OCI-LY1 (cell line): ENCODE data around the gene SNPH.

ENCODE experiments used
- H2AFZ ChIP-seq: fragments of 200-600 bp; sonication (generic), shearing (Covaris generic); 2 replicates; pipeline ENCODE4 v1.6.0; 2014; ENCODE audit warnings: antibody characterized with exemption, mild to moderate bottlenecking, low read length
- H3F3A ChIP-seq: fragments of 200-600 bp; sonication (generic), shearing (Covaris generic); 2 replicates; pipeline ENCODE4 v1.6.0; 2014; ENCODE audit warnings: mild to moderate bottlenecking, antibody characterized with exemption, low read length, moderate library complexity; ENCODE audit not compliant: insufficient read depth
- H3K27ac ChIP-seq: fragments of 200-600 bp; sonication (generic); 2 replicates; pipeline ENCODE4 v1.5.1; 2014; ENCODE audit warnings: low read length, mixed run types, mild to moderate bottlenecking, low read depth; ENCODE audit not compliant: poor library complexity, severe bottlenecking
- H3K27me3 ChIP-seq: fragments of 200-600 bp; sonication (generic); 2 replicates; pipeline ENCODE4 v1.6.0; 2014; ENCODE audit warnings: antibody characterized with exemption, mild to moderate bottlenecking, low read length, moderate library complexity; ENCODE audit not compliant: insufficient read depth
- H3K36me3 ChIP-seq: fragments of 200-600 bp; sonication (generic); 2 replicates; pipeline ENCODE4 v1.6.1; 2014; ENCODE audit warnings: mild to moderate bottlenecking, antibody characterized with exemption, low read length, moderate library complexity, mixed read lengths; ENCODE audit not compliant: insufficient read depth
- H3K4me1 ChIP-seq: fragments of 200-600 bp; sonication (generic); 2 replicates; pipeline ENCODE4 v1.5.1; 2014; ENCODE audit warnings: mild to moderate bottlenecking, low read length, moderate library complexity; ENCODE audit not compliant: insufficient read depth, severe bottlenecking
- H3K4me2 ChIP-seq: fragments of 200-600 bp; sonication (generic), shearing (Covaris generic); 2 replicates; pipeline ENCODE4 v1.6.1; 2014; ENCODE audit warnings: low read length
- H3K4me3 ChIP-seq: fragments of 200-600 bp; sonication (generic); 2 replicates; pipeline ENCODE4 v1.5.1; 2014; ENCODE audit warnings: low read length, low read depth, mild to moderate bottlenecking, mixed read lengths; ENCODE audit not compliant: poor library complexity, severe bottlenecking
- H3K79me2 ChIP-seq: fragments of 200-600 bp; shearing (Covaris generic); 2 replicates; pipeline ENCODE4 v1.6.1; 2016; ENCODE audit warnings: mixed run types, low read length, mixed read lengths; ENCODE audit not compliant: insufficient read depth
- H3K9ac ChIP-seq: fragments of 200-600 bp; sonication (generic), shearing (Covaris generic); 2 replicates; pipeline ENCODE4 v1.6.1; 2014; ENCODE audit warnings: mild to moderate bottlenecking, low read length, mixed read lengths
- H3K9me2 ChIP-seq: fragments of 200-600 bp; sonication (generic), shearing (Covaris generic); 2 replicates; pipeline ENCODE4 v1.6.1; 2014; ENCODE audit warnings: low read depth, mild to moderate bottlenecking, low read length, mixed read lengths
- H3K9me3 ChIP-seq: fragments of 200-600 bp; shearing (Covaris generic); 2 replicates; pipeline ENCODE4 v1.6.1; 2014; ENCODE audit warnings: low read length, mixed read lengths
- H4K20me1 ChIP-seq: fragments of 200-600 bp; sonication (generic), shearing (Covaris generic); 2 replicates; pipeline ENCODE4 v1.6.0; 2016; ENCODE audit warnings: mild to moderate bottlenecking, low read length; ENCODE audit not compliant: insufficient read depth
- EZH2 ChIP-seq: fragments of 200-600 bp; sonication (generic), shearing (Covaris generic); IDR thresholded peaks from 2 replicates; pipeline ENCODE4 v1.8.0; 2017; ENCODE audit warnings: borderline replicate concordance, mixed run types, mild to moderate bottlenecking, antibody characterized with exemption, low read length, moderate library complexity, mixed read lengths
- TF ChIP-seq, protein P1 (sequence below): fragments of 200-600 bp; sonication (generic), shearing (Covaris generic); IDR thresholded peaks from 2 replicates; pipeline ENCODE4 v1.5.1; 2017; ENCODE audit warnings: mild to moderate bottlenecking, antibody characterized with exemption, low read length, moderate library complexity, mixed read lengths

The SNPH gene

DNA sequence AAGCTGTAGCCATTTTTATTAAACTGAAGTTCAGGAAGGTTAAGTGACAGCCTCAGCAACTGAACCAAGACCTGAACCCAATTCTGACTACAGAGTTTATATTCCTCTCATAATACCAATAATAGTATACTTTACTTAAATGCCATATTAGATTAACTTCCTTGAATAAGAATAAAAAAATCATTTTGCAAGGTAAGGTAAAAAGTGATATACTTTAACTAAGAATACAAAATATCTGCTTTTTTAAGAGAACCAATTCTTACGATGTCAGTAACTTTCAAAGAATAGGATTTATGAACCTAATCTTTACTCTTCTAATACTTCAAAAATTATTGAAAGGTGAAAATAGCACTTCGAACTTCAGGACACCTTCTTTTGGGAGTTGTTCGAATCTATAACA, 36.6 kb upstream of the SNPH start:
- Histone ChIP-seq H4K20me1 (no peaks in the 10 kb centered on the region), H3K4me2 (no peak overlapping the region), H3K9me2 (no peaks in the 10 kb centered on the region), H3K9me3 (no peaks in the 10 kb centered on the region), H3K9ac (no peak overlapping the region), H3K4me1 (no peaks in the 10 kb centered on the region), H3F3A (no peaks in the 10 kb centered on the region), H3K27me3 (no peaks in the 10 kb centered on the region), H3K79me2 (no peaks in the 10 kb centered on the region), H3K36me3 (no peaks in the 10 kb centered on the region), H2AFZ (no peak overlapping the region), H3K4me3 (no peak overlapping the region), H3K27ac (no peak overlapping the region)
- TF ChIP-seq EZH2, result no peak
- TF ChIP-seq, protein P1, sequence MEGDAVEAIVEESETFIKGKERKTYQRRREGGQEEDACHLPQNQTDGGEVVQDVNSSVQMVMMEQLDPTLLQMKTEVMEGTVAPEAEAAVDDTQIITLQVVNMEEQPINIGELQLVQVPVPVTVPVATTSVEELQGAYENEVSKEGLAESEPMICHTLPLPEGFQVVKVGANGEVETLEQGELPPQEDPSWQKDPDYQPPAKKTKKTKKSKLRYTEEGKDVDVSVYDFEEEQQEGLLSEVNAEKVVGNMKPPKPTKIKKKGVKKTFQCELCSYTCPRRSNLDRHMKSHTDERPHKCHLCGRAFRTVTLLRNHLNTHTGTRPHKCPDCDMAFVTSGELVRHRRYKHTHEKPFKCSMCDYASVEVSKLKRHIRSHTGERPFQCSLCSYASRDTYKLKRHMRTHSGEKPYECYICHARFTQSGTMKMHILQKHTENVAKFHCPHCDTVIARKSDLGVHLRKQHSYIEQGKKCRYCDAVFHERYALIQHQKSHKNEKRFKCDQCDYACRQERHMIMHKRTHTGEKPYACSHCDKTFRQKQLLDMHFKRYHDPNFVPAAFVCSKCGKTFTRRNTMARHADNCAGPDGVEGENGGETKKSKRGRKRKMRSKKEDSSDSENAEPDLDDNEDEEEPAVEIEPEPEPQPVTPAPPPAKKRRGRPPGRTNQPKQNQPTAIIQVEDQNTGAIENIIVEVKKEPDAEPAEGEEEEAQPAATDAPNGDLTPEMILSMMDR, result no peak

DNA sequence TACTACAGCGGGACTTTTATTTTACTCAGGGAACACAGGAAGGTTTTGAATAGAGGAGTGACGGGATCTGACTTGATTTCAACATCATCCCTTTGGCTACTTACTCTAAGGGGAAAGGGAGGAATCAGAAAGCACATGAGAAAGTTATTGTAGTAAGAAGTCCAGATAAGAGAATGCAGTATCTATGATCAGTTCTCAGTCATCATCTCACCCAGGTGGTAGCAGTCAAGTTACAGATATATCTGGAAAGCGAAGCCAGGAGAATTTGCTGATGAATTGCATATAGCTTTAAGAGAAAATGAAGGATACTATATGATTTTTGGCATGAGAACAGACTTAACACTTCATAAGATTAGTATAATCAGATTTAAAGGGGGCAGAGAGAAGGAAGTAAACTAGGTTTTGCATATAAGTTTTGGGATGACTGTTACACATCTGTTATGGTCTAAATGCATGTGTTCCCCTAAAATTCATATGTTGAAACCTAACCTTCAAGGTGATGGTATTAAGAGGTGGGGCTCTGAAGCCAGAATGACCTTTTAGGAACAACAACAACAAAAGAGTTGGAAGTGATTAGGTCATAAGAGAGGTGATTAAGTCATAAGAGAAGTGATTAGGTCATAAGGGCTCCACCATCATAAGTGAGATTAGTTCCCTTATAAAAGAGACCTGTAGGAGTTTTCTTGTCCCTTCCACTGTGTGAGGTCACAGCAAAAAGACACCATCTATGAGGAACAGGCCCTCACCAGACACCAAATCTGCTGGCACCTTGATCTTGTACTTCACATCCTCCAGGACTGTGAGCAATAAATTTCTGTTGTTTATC, 33.6 kb upstream of the SNPH start:
- Histone ChIP-seq H3K9me3 (no peaks in the 10 kb centered on the region), H3K4me1 (no peaks in the 10 kb centered on the region), H2AFZ (no peak overlapping the region), H3K9me2 (no peaks in the 10 kb centered on the region), H4K20me1 (no peaks in the 10 kb centered on the region), H3K9ac (no peak overlapping the region), H3K27me3 (no peaks in the 10 kb centered on the region), H3F3A (no peaks in the 10 kb centered on the region), H3K79me2 (no peaks in the 10 kb centered on the region), H3K4me2 (no peak overlapping the region), H3K4me3 (no peak overlapping the region), H3K36me3 (no peaks in the 10 kb centered on the region), H3K27ac (no peak overlapping the region)
- TF ChIP-seq, protein P1, result no peak
- no peak for TF ChIP-seq EZH2

DNA sequence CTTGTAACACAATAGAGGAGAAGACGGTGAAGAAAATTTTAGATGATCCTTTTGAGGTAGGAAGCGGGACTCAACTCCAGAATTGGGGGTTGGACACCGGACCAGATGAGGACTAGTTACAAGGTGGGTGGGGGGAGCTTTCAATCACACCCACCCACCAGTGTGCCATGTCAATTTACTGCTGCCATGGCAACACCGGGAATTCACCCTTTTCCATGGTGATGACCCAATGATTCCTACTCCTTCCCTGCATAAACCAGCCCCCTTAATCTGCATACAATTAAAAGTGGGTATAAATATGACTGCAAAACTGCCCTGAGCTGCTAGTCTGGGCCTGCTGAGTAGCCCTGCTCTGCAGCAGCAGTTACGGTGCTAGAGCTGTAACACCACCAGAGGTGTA, 25.5 kb upstream of the SNPH start:
- Histone ChIP-seq H3K9me3 (no peaks in the 10 kb centered on the region), H3K27ac (no peak overlapping the region), H3K9ac (no peak overlapping the region), H3K79me2 (no peaks in the 10 kb centered on the region), H2AFZ (no peak overlapping the region), H3K4me3 (no peak overlapping the region), H3K9me2 (no peaks in the 10 kb centered on the region), H3F3A (no peaks in the 10 kb centered on the region), H4K20me1 (no peaks in the 10 kb centered on the region), H3K4me1 (no peaks in the 10 kb centered on the region), H3K4me2 (no peak overlapping the region), H3K27me3 (no peaks in the 10 kb centered on the region), H3K36me3 (no peaks in the 10 kb centered on the region)
- TF ChIP-seq EZH2, result no peak
- TF ChIP-seq, protein P1, result no peak
